GM12878 (cell line): ENCODE measurements around the gene CCDC85B. TPM values are rescaled to one million over a fixed set of nuclear protein-coding genes. Genes with fewer than 3 reads are reported as not detected.

ENCODE experiments used
- ATF3 ChIP-seq: IDR thresholded peaks from 2 replicates; pipeline ENCODE4 v1.6.1; 2011; ENCODE audit warnings: low read depth, mild to moderate bottlenecking, low read length, moderate library complexity, borderline replicate concordance; ENCODE audit errors: extremely low read depth
- CBFB ChIP-seq: IDR thresholded peaks from 2 replicates; pipeline ENCODE4 v1.6.1; 2016; ENCODE audit warnings: antibody characterized with exemption, low read depth
- CREM ChIP-seq: IDR thresholded peaks from 2 replicates; pipeline ENCODE4 v1.6.1; 2014; ENCODE audit warnings: antibody characterized with exemption, low read depth
- DPF2 ChIP-seq: fragments of 450-650 bp; IDR thresholded peaks from 2 replicates; pipeline ENCODE4 v1.6.1; 2017; ENCODE audit warnings: mild to moderate bottlenecking
- ESRRA ChIP-seq: IDR thresholded peaks from 2 replicates; pipeline ENCODE4 v1.6.1; 2012; ENCODE audit warnings: mild to moderate bottlenecking, low read length, improper control_type of control experiment
- EZH2 ChIP-seq: IDR thresholded peaks from 2 replicates; pipeline ENCODE4 v1.6.1; 2012; ENCODE audit warnings: low read depth, mild to moderate bottlenecking, control low read depth, inconsistent platforms, low read length, borderline replicate concordance; ENCODE audit not compliant: control insufficient read depth
- HDAC2 ChIP-seq: fragments of 200-600 bp; sonication (generic); IDR thresholded peaks from 2 replicates; pipeline ENCODE4 v1.6.1; 2017
- IRF5 ChIP-seq: fragments of 450-650 bp; IDR thresholded peaks from 2 replicates; pipeline ENCODE4 v1.6.1; 2017; ENCODE audit warnings: borderline replicate concordance
- JUNB ChIP-seq: IDR thresholded peaks from 2 replicates; pipeline ENCODE4 v1.6.1; 2016; ENCODE audit warnings: antibody characterized with exemption, mild to moderate bottlenecking
- JUND ChIP-seq: IDR thresholded peaks from 2 replicates; pipeline ENCODE4 v1.6.1; 2012; ENCODE audit warnings: low read depth, mild to moderate bottlenecking, low read length, improper control_type of control experiment, moderate library complexity
- MTA3 ChIP-seq: IDR thresholded peaks from 2 replicates; pipeline ENCODE4 v1.6.1; 2012; ENCODE audit warnings: low read length, inconsistent platforms, borderline replicate concordance
- NFYB ChIP-seq: IDR thresholded peaks from 2 replicates; pipeline ENCODE4 v1.6.1; 2011; ENCODE audit warnings: low read depth, mild to moderate bottlenecking, low read length, improper control_type of control experiment, moderate library complexity; ENCODE audit not compliant: insufficient read depth
- NRF1 ChIP-seq: conservative IDR thresholded peaks from 2 replicates; pipeline ENCODE4 v1.6.1; 2011; ENCODE audit warnings: mild to moderate bottlenecking, low read depth, low read length, improper control_type of control experiment
- POLR2A ChIP-seq: IDR thresholded peaks from 2 replicates; pipeline ENCODE4 v1.6.1; 2011; ENCODE audit warnings: low read depth, mild to moderate bottlenecking, low read length
- RUNX3 ChIP-seq: IDR thresholded peaks from 2 replicates; pipeline ENCODE4 v1.6.1; 2012; ENCODE audit warnings: low read length, inconsistent platforms
- STAT3 ChIP-seq: IDR thresholded peaks from 2 replicates; pipeline ENCODE4 v1.6.1; 2011; ENCODE audit warnings: low read depth, low read length, improper control_type of control experiment
- TCF3 ChIP-seq: IDR thresholded peaks from 2 replicates; pipeline ENCODE4 v1.6.1; 2012; ENCODE audit warnings: low read depth, mild to moderate bottlenecking, low read length, borderline replicate concordance; ENCODE audit not compliant: insufficient read depth
- ZBED1 ChIP-seq: IDR thresholded peaks from 2 replicates; pipeline ENCODE4 v1.6.1; 2016; ENCODE audit warnings: borderline replicate concordance
- ZBTB33 ChIP-seq: fragments of 450-650 bp; IDR thresholded peaks from 2 replicates; pipeline ENCODE4 v1.6.1; 2017; ENCODE audit warnings: mild to moderate bottlenecking
- polyA plus RNA-seq, 11 experiments: library from polyadenylated mRNA; depleted of rRNA in 4 of 11; unstranded in 6 of 11; stranded (reverse) in 5 of 11; fragments of >200 nt; fragmentation: Nextera tagmentation in 4 of 11; fragmentation: Illumina TruSeq in 1 of 11; extraction: Ambion mirVana in 4 of 11; extraction: Trizol in 1 of 11; gene quantifications; 1 replicate in 1 of 11; 2 replicates in 10 of 11; pipeline versions ENCODE4 v1.2.1 to v1.2.3, GENCODE V29; 2011 to 2016; ENCODE audit warnings: inconsistent platforms in 2 of 11, missing spikeins in 2 of 11, low read depth in 1 of 11
- total RNA-seq, 4 experiments: library from RNA; depleted of rRNA in 3 of 4; stranded (reverse); fragments of >200 nt in 3 of 4; fragmentation: Illumina TruSeq in 1 of 4; extraction: Trizol in 1 of 4; gene quantifications; 2 replicates each; pipeline versions ENCODE4 v1.2.1 to v1.2.3, GENCODE V29; 2013 to 2021
- TF ChIP-seq, protein P1 (sequence below): fragments of 450-650 bp; IDR thresholded peaks from 2 replicates; pipeline ENCODE4 v1.6.1; 2017; ENCODE audit warnings: mild to moderate bottlenecking, moderate library complexity
- TF ChIP-seq, protein P2 (sequence below): IDR thresholded peaks from 2 replicates; pipeline ENCODE4 v1.6.1; 2011; ENCODE audit warnings: mild to moderate bottlenecking, low read depth, low read length, moderate library complexity; ENCODE audit not compliant: insufficient replicate concordance

CCDC85B gene
- total and polyA plus RNA-seq, 10 of the 15 experiments (the other 5 are each of a cell fraction or from before 2014, with no cell fraction given), result 0.32 to 114 (median 49.5) TPM

DNA sequence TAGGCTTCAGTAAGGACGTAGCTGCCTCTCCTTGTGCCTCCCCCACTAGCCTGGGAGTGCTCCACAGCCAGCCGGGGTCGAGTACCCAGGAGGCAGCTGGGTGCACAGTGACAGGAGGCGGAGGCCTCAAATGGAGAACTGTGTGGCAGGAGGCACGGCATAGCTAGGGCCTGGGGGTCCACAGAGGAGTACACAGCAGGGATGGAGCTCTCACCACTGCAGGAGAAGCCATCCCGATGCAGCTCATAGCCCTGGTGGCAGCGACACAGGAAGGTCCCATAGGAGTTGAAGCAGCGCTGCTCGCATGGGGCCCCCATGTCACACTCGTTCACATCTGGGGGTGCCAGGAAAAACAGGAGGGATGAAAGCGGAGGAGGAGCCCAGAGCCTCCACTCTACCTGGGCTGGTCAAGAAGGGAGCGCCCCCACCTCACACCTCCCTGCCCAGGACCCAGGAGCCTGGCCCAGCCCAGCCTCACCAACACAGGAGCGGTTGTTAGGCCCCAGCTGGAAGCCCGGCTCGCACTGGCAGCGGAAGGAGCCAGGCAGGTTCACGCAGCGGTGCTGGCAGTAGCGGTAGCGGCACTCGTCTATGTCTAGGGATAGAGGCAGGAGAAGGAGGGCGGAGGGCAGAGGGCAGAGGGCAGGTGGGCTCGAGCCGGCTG, 20.7 kb upstream of the CCDC85B start (continued):
- TF ChIP-seq, protein P1, sequence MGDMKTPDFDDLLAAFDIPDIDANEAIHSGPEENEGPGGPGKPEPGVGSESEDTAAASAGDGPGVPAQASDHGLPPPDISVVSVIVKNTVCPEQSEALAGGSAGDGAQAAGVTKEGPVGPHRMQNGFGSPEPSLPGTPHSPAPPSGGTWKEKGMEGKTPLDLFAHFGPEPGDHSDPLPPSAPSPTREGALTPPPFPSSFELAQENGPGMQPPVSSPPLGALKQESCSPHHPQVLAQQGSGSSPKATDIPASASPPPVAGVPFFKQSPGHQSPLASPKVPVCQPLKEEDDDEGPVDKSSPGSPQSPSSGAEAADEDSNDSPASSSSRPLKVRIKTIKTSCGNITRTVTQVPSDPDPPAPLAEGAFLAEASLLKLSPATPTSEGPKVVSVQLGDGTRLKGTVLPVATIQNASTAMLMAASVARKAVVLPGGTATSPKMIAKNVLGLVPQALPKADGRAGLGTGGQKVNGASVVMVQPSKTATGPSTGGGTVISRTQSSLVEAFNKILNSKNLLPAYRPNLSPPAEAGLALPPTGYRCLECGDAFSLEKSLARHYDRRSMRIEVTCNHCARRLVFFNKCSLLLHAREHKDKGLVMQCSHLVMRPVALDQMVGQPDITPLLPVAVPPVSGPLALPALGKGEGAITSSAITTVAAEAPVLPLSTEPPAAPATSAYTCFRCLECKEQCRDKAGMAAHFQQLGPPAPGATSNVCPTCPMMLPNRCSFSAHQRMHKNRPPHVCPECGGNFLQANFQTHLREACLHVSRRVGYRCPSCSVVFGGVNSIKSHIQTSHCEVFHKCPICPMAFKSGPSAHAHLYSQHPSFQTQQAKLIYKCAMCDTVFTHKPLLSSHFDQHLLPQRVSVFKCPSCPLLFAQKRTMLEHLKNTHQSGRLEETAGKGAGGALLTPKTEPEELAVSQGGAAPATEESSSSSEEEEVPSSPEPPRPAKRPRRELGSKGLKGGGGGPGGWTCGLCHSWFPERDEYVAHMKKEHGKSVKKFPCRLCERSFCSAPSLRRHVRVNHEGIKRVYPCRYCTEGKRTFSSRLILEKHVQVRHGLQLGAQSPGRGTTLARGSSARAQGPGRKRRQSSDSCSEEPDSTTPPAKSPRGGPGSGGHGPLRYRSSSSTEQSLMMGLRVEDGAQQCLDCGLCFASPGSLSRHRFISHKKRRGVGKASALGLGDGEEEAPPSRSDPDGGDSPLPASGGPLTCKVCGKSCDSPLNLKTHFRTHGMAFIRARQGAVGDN, result no peak
- TF ChIP-seq RUNX3 (no peak), JUND (no peak), STAT3 (no peak), CBFB (0 out of 2 replicates have a peak, but pooled peaks have one; percentile 9), ZBED1 (no peak), DPF2 (no peak), ATF3 (no peak), IRF5 (no peak), MTA3 (no peak), TCF3 (no peak), ZBTB33 (no peak), JUNB (no peak), CREM (no peak), NRF1 (no peak), HDAC2 (no peak), ESRRA (no peak), POLR2A (peak; percentile 54), EZH2 (no peak), NFYB (no peak)
- TF ChIP-seq, protein P2, sequence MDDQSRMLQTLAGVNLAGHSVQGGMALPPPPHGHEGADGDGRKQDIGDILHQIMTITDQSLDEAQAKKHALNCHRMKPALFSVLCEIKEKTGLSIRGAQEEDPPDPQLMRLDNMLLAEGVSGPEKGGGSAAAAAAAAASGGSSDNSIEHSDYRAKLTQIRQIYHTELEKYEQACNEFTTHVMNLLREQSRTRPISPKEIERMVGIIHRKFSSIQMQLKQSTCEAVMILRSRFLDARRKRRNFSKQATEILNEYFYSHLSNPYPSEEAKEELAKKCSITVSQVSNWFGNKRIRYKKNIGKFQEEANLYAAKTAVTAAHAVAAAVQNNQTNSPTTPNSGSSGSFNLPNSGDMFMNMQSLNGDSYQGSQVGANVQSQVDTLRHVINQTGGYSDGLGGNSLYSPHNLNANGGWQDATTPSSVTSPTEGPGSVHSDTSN, result no peak
